ENCODE data around the gene SLAIN2.
"Not testable (repeated sequence)": the region's sequence is repeated elsewhere in the genome, so short reads cannot be mapped to it uniquely, and the experiment has no call there.

Gene SLAIN2

DNA sequence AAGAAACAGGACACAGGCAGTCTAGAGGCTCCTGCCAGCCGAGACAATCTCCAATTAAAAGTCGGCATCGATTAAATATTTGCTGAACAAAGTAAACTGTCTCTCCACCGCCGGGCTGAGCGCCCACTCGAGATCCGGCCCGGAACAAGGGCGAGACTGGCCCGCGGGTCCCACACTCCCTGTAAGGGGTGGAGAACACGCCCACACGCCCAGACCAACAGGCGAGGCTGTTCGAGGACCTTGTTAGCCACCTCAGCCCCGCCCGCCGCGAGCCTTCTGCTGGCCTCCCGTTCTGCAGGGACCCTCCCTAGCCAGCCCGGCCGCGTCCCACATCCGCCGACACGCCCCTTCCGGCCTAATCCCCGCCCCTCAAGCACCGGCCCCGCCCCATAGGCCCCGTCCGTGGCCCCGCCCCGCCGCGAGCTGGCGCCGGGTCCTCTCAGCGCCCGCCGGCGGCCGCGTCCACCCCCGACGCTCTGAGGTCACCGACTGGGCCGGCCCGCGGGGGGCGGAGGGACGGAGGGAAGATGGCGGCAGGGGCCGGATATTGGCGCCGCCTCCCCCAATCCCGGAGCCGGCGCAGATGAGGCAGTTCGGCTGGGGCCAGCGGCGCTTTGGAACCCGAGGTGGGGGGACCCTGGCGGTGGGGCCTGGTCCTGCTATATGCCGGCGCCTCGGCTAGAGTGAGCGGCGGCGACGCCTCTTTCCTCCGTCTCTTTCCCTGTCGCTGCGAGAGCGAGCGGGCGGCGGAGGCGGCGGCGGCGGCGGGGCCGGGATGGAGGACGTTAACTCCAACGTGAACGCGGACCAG is at the start of gene SLAIN2:
Gene SLAIN2, plus strand, starts transcription at position 565 of the 811 bp plus-strand sequence. Its CDS starts 211 bp downstream, at position 776.
- DNase-seq (ENCODE audit: low spot score) = peak; percentile 97

DNA sequence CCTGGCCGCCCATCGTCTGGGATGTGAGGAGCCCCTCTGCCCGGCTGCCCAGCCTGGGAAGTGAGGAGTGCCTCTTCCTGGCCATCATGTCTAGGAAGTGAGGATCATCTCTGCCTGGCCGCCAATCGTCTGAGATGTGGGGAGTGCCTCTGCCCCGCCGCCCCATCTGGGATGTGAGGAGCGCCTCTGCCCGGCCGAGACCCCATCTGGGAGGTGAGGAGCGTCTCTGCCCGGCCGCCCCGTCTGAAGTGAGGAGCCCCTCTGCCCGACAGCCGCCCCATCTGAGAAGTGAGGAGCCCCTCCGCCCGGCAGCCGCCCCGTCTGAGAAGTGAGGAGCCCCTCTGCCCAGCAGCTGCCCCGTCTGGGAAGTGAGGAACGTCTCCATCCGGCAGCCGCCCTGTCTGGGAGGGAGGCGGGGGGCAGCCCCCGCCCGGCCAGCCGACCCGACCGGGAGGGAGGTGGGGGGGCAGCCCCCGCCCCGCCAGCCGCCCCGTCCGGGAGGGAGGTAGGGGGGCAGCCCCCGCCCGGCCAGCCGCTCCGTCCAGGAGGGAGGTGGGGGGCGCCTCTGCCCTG is 49.0 kb upstream of the SLAIN2 start:
- DNase-seq (ENCODE audit: low spot score) = not testable (repeated sequence)

DNA sequence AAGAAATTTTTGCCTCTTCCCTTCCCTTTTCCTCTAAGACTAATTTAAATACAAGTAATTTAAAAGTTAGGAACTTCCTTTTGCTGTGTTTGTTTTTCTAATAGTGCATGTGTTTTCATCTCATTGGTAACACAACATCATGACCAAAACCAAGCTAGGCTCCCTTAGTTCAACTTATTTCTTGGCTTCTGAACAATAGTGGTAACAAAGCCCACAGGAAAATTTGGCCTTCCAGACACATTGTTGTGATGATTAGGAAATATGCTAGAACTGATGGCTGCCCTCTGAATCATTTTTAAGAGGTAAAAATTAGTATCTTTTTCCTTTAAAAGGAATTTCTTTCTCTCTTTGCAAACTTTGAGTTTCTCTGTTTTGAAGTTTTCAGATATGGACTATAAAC is 46.2 kb upstream of the SLAIN2 start:
- DNase-seq (ENCODE audit: low spot score) = no peak

DNA sequence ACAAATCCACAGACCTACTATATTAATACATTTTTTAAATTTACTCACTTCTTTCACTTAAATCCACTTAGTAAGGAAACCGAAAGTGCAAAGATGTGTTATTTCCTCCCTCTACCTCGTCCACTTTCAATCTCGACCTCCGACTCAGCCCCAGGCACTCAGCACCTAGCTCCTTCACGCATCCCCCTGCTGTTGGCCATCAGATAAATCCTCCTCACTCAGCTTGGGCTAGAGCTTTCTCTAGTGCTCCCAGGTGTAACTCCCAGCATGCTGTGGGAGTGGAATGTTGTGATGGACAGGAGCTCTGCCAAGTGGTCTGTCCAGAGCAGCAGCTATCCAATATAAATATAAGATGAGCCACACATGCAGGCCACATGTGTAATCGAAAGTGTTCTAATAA is 45.0 kb upstream of the SLAIN2 start:
- DNase-seq (ENCODE audit: low spot score) = no peak

DNA sequence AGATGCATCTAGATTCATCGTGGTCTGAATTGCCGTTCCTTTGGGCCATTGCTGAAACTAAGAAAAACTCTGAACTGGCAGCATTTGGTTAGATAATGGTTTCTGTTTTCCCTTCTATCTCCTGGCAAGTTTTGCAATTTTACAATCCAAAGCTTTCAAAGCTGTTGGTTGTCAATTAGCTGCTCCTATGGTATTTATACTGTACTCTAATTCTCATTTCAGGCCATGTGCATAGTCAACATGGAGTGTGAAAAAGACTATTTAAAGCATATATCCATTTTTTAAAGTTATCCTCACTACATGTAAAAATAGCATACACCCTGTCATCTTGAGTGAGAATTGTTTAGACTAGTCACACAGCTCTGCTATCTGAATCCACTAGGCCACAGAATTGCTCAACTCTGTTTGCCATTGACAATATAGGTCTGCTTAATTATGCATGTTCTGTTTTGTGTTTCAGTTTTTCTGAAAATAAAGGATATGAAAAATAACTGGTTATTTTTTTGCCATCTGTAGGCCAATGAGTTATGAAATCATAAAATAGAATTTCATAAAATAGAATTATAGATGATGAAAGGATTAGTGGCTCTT is 44.0 kb upstream of the SLAIN2 start:
- DNase-seq (ENCODE audit: low spot score) = no peak

DNA sequence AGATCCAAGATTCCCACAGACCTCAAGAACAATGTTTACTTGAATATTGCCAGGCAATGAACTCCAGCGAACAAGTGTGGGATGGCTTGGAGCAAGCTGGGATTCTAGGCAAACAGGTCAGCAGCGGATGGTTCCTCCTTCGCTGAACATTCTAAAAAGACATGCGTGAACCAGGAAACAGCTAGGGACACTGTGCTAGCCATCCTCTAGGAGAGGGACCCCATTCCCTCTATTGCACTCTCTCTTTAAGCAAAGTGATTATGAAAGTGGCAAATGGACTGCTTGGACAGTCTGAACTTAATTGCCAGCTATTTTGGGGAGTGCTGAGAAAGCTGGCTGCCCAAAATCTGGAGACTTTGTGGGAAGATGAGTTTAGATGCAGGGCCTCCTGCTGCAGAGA is 41.8 kb upstream of the SLAIN2 start:
- no peak for DNase-seq (ENCODE audit: low spot score)

DNA sequence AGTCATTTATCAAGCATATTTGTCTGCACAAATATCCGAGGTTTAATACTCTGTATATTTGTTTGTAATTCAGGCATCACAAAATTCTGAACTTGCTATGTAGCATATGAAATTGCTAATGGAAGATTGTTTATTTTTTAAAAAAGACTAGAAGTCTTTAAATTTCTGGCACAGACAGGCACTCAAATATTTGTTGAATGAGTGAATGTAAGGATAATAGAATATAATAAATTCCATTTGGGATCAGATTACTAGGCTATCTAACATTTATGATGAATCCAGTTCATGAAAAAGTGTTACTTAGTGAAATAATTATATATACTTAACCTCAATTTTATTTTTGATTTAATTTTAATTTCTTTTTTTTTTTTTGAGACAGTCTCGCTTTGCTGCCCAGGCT is 41.3 kb upstream of the SLAIN2 start:
- no peak for DNase-seq (ENCODE audit: low spot score)

DNA sequence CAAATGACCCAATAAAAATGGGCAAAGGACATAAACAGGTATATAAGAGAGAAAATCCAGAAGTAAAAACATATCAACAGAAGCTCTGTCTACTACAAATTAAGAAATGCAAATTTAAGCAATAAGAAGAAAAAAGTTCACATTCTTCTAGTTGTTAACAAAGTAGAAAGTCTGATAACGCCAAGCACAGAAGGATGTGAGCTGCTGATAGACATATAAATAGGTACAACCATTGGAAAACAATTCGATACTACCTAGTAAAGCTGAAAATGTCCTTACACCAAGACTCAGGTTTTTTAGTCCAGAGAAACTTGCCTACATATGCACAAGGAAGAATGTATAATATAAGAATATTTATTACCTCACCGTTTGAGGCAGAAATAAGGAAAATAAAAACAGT is 35.8 kb upstream of the SLAIN2 start:
- no peak for DNase-seq (ENCODE audit: low spot score)

DNA sequence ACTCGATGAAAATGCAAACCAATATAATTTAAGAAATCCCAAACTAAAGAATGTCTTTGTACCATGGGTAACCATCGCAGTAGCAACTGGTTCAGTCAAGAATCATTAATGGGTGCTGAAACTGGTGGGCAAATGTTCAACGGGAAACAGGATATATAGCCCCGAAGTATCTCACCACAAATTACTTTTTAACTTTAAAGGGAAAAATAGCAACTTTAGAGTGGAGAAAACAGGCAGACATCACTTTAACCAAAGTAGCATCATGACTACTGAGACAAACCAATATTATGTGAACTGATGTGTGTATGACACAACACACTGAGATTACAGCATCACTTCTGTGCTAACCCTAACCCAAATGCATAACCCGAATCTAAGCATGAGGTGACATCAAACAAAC is 33.8 kb upstream of the SLAIN2 start:
- DNase-seq (ENCODE audit: low spot score) = no peak

DNA sequence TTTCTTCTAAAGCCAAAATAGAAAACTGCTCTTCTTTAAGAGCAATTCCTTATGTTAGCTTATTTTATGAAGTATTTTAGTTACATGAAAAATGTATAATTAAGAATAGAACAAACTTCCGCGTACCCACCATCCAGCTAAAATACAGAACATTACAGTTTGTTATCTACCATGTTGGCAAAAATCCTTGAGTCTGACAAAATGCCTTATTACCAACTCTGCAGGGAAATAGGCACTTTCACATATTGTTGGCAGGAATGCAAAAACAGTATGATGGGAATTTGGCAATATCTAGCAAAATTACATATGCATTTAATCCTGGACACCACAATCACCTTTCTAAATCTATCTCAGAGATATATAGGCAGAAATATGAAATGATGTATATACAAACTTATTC is 32.4 kb upstream of the SLAIN2 start:
- DNase-seq (ENCODE audit: low spot score) = no peak

DNA sequence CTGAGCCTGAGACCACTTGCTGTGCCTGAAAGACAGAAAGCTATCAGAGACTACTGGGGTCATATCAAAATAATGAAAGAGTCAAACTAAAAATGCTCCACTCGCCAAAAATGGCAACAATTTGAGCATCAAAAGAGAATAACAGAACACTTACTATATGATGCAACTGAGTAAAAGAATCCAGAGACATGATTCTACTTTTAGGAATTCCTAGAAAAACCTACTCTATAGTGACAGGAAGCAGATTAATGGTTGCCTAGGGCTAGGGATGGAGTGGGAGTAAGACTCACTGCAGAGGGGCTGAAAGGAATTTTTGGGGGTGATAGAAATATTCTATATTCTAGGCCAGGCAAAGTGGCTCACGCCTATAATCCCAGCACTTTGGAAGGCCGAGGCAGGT is 29.4 kb upstream of the SLAIN2 start:
- DNase-seq (ENCODE audit: low spot score) = no peak

DNA sequence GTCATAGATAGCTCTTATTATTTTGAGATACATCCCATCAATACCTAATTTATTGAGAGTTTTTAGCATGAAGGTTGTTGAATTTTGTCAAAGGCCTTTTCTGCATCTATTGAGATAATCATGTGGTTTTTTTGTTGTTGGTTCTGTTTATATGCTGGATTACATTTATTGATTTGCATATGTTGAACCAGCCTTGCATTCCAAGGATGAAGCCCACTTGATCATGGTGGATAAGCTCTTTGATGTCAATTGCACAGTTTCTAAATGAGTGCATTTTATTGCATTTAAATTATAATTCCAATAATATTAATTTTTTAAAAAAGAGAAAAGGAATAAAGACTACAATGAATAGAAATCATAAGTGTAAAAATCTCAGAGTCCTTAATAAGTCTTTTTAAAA is 26.6 kb upstream of the SLAIN2 start:
- DNase-seq (ENCODE audit: low spot score) = not testable (repeated sequence)

DNA sequence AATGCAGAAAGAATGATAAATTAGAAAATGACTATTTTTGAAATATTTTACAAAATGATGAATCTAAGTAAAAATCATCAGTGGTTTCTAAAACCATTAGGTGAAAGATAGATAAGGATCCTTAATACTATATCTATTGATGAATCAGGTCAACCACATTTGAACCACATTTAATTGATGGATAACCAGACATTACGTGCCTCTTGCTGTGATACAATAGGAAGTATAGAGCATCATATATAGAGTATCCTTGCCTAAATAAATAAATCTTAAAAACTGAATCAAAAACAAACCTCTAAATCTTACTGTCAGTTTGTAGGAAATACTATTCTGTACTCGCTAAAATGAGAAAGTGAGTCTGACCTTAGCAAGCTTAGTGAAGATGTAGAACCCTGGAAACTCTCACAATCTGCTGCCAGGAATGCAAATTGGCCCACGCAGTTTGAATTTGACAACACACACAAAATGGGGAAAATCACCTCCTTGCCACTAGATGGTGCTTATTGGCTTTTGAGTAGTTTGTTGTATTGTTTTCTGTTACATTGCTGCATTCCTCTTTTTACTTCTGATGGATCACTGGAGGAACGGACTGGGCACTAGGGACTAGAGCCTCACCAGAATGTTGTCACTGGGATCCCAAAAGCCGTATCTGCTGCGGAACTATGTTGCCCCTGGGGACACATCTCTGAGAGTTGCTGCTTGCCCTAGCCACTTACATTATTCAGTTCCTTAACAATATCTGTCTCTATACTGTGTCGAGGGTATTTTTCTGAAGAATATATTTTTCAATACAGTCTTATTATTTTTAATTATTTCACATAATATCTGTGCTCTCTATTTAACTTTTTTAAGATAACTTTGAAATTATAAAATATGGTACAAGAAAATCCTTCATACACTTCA is 25.4 kb upstream of the SLAIN2 start:
- DNase-seq (ENCODE audit: low spot score) = peak; percentile 46

DNA sequence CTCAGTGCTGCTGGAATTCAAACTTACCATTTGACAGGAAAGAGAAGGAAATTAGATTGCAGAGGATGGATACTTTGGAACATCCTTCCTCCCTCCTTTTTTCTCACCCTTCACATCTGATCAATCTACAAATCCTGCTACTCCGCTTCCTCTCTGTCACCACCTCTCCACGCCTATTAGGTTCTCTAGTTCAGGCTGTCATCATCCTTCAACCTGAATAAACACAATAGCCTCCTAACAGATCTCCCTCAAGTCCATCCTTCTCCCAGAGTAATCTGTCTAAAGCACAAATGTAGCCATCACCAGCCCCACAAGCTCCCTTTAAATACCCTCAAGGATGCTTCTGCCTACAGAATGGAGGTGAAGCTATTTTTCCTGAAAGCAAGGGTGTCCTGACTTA is 20.0 kb upstream of the SLAIN2 start:
- DNase-seq (ENCODE audit: low spot score) = no peak

DNA sequence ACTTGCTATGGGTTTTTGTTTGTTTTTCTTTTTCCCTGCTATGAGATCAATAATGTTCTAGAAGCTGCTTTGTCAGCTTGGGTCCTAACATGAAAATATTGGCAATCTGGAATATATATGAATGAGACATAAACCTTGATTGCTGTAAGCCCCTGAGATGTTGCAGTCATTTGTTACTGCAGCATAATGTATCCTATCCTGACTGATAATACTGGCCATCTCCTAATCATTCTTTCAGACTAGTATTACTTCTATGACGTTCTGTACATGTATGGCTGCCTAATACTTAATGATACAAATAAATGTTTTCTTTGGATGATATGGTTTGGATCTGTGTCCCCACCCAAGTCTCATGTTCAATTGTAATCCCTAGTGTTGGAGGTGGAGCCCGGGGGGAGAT is 19.3 kb upstream of the SLAIN2 start:
- DNase-seq (ENCODE audit: low spot score) = no peak

DNA sequence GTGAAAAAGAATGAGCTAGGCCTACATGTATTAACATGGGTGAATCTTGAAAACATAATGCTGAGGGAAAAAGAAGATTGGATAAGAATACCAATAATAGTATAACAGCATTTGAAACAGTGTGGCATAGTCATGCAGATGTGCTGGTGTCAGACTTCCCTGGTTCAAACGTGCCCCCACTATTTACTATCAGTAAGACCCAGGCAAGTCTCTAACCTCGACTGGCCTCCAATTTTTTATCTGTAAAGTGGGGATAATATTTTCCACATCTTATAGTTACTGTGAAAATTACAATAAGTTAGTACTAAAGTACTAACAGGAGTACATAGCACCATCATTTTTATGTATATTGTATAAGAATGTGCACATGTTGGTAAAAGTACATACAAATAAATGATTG is 17.0 kb upstream of the SLAIN2 start:
- DNase-seq (ENCODE audit: low spot score) = no peak

DNA sequence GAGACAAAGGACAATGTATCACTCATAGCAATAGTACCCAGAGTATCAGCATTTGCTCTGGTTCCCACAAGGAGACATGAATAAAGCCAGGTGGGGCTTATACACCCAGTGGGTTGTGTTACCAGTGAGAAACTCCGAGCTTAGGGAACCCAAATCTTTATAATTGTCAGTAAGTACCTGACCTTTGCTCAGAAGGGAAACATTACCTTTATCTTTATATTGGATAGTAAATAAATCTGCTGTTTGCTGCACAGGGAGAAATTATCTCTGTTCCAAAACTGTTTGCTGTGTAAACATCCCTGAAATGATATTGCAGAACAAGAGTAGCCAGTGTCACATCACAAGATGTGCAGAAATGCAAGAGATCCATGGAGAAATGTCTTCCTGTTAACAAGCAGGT is 12.1 kb upstream of the SLAIN2 start:
- peak; percentile 33 for DNase-seq (ENCODE audit: low spot score)

DNA sequence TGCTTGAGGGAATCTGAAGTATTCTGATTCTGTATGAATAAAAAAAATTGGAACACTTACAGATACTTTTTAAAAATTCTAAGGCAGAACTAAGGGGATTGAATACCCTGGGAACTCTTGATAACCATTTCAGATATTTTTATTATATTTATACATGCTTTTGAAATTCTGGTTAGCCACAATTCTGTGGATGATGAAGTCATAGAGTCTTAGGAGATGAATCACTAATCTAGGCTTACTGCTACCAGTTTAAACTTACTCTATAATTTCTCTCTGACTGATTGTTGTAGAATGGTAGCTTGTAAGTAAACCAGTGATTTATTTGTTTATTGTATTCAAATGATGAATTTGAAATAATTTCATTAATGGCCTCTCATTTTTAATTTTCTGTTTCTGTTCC is 11.4 kb upstream of the SLAIN2 start:
- DNase-seq (ENCODE audit: low spot score) = peak; percentile 62

DNA sequence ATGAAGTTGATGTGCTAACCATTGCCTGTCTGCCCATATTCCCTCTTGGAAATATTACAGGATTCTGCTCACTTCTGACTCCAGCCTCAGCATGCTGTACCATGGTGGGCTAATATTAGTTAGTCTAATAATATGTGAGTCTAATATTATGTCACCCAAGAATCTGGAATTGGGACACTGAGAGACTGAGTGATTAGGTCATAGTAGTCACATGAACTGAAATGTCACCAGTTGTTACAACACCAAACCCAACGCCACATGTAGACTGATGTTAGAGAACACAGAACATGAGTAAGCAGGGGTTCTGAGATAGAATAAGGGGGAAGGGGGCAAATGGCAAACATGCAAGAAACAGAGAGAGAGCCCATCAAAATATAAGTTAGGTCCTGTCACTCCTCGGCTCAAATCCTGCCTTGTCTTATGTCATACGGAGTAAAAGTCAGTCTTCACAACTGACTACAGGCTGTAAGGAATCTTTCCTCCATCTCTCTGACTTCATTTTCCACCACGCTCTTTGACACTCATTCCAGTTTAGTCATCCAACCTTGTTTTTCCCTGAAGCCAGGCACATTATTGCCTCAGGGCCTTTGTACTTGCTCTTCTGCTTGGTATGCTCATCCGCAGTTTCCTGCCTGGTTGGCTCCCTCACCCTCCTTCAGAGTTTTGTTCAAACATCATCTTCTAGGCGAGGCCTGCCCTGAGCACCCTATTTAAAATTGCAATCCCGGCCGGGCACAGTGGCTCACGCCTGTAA is 9.6 kb upstream of the SLAIN2 start:
- DNase-seq (ENCODE audit: low spot score) = no peak

DNA sequence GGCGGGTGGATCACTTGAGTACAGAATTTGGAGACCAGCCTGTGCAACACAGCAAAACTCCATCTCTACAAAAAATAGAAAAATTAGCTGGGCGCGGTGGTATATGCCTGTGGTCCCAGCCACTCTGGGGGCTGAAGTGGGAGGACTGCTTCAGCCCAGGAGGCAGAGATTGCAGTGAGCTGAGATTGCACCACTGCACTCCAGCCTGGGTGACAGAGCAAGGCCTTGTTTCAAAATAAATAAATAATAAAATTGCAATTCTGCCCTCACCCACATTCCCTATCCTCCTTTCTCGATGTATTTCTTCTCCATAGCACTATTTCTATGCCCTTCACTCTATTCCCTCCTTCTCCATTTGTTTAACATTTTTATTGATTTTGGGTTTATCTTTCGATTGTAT is 8.7 kb upstream of the SLAIN2 start:
- DNase-seq (ENCODE audit: low spot score) = no peak

DNA sequence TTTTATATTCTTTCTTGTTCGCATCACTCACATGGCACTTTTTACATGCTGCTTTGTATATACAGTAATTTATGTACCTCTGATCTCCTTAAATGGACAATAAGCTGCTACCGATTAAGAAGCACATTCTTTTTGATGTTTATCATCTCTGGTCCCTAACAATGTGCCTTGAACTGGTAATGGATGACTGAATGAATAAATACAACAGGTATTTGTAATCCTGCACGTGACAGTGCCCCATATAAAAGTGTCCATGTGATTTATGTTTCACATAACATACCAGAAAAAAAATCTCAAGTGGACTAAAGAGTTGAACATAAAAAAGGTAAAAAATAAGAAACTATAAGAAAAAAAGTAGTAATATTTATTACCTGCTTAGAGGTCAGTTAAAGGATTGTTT is 7.7 kb upstream of the SLAIN2 start:
- no peak for DNase-seq (ENCODE audit: low spot score)

DNA sequence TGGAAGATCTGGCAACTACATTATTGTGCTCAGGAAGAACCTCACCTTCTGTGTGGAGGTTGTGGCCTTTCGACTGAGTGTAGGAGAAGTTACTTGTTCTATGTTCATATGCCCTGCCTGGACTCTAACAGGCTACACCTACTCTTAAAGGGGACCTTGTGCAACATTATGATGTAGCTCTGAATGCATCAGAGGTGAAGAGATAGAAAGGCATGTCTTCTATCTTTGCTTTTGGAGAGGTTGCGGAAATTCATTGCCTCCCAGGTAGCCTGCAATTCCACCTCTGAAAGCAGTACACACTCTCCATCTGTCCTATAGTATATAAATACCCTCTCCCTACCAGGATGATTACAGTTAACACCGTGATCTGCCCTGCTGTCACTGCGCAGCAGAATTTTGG is 7.1 kb upstream of the SLAIN2 start:
- no peak for DNase-seq (ENCODE audit: low spot score)

Data from LoVo (cell line).